ENCODE measurements around the gene ANKRD63.

Gene ANKRD63

DNA sequence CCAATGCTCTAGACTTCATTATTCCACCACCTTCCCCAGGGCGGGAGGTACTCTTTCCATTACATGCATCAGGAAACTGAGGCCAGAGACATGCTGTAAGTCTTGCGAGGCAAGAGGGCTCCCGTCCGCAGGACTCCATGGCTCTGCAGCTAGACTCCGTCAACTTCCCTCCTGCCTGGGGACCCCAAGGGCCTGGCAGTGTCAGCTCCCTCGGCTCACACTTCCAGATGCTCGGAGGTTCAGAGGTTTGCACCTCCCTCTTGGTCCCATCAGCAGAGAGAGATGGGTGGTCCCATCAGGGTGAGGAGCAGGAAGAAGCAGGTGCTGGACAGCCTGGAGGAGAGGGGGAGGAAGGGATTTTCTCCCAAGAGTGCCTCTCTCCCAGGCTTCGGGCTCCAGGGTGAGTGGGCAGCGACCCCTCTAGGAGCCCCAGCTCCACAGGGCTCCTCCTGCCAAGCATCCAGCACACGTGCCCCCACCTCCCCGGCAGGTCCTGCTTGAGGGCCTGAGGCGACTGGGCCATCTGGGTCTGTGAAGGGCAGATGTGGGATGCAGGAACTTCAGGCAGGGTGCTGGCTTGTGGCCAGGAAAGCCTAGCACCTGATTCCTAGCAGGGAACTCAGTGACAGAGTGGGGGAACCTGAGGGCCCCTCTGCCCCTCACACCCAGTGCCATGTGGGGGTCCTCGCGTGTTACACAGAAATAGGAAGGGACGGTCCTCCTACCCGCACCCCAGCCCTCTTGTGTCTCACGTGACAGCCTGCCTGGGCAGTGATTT is 34.7 kb downstream of the ANKRD63 start:
- H3K79me2 ChIP-seq (ENCODE audit: insufficient read depth, low read length) = no peaks in the 10 kb centered on the region
- no peak overlapping the region for H3K27ac ChIP-seq (ENCODE audit: low read length)
- no peak for TF ChIP-seq EZH2 (IDR thresholded peaks at IDR 0.05; ENCODE audit: borderline replicate concordance, low read depth, low read length, severe bottlenecking)
- TF ChIP-seq, protein P1, sequence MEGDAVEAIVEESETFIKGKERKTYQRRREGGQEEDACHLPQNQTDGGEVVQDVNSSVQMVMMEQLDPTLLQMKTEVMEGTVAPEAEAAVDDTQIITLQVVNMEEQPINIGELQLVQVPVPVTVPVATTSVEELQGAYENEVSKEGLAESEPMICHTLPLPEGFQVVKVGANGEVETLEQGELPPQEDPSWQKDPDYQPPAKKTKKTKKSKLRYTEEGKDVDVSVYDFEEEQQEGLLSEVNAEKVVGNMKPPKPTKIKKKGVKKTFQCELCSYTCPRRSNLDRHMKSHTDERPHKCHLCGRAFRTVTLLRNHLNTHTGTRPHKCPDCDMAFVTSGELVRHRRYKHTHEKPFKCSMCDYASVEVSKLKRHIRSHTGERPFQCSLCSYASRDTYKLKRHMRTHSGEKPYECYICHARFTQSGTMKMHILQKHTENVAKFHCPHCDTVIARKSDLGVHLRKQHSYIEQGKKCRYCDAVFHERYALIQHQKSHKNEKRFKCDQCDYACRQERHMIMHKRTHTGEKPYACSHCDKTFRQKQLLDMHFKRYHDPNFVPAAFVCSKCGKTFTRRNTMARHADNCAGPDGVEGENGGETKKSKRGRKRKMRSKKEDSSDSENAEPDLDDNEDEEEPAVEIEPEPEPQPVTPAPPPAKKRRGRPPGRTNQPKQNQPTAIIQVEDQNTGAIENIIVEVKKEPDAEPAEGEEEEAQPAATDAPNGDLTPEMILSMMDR (IDR thresholded peaks at IDR 0.05; ENCODE audit: borderline replicate concordance, extremely low read depth, low read length, poor library complexity, severe bottlenecking) = no peak
- H3K9me3 ChIP-seq (ENCODE audit: insufficient read depth, low read length, severe bottlenecking) = no peaks in the 10 kb centered on the region
- no peak for ATAC-seq (ENCODE audit: insufficient read depth, low read depth)
- no peak overlapping the region for H3K4me2 ChIP-seq (ENCODE audit: insufficient read depth, low read length)
- no peaks in the 10 kb centered on the region for H3K4me1 ChIP-seq (ENCODE audit: insufficient read depth, low read length)
- no peaks in the 10 kb centered on the region for H3K27me3 ChIP-seq (ENCODE audit: insufficient read depth, low read length, poor library complexity)
- H4K20me1 ChIP-seq (ENCODE audit: insufficient read depth, low read length) = no peaks in the 10 kb centered on the region
- H3K4me3 ChIP-seq (ENCODE audit: low read depth in 1 of 2, low read length in 2 of 2) = no peak overlapping the region
- no peak overlapping the region for H2AFZ ChIP-seq (ENCODE audit: low read depth, low read length)
- H3K36me3 ChIP-seq (ENCODE audit: insufficient read depth, low read length) = no peaks in the 10 kb centered on the region
- no peak overlapping the region for H3K9ac ChIP-seq (ENCODE audit: low read depth, low read length)
- DNase-seq = no peak

DNA sequence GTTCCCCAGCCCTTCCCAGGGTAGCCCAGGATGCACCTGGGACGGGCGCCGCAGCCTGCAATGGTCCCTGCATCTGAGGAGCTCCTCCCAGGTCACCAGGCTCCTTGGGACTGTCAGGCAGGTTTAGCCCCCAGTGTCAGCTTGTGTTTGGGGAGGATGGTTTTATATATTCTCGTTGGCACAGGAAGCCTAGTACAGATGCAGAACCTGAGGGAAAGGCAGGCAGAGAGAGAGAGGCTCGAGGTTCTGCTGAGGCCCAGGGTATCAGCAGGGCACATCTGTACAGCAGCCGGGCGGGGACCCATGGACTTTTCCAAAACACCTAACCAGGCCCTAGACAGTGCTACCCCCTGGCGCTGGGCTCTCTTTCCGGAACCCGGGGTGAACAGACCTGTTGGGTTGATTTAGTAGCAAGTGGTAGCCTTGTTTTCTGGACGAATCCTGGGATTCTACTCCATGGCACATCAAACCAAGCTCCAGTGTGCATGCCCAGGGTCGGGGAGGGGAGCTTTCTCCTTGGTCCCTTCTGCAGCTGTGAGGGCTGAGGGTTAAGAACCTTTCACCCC is 35.4 kb downstream of the ANKRD63 start:
- Histone ChIP-seq H3K4me3 (ENCODE audit: low read depth in 1 of 2, low read length in 2 of 2) (no peak overlapping the region), H3K36me3 (ENCODE audit: insufficient read depth, low read length) (no peaks in the 10 kb centered on the region), H4K20me1 (ENCODE audit: insufficient read depth, low read length) (no peaks in the 10 kb centered on the region), H3K9ac (ENCODE audit: low read depth, low read length) (no peak overlapping the region), H3K27ac (ENCODE audit: low read length) (no peak overlapping the region), H3K9me3 (ENCODE audit: insufficient read depth, low read length, severe bottlenecking) (no peaks in the 10 kb centered on the region), H3K79me2 (ENCODE audit: insufficient read depth, low read length) (no peaks in the 10 kb centered on the region), H3K4me1 (ENCODE audit: insufficient read depth, low read length) (no peaks in the 10 kb centered on the region), H3K27me3 (ENCODE audit: insufficient read depth, low read length, poor library complexity) (no peaks in the 10 kb centered on the region), H2AFZ (ENCODE audit: low read depth, low read length) (no peak overlapping the region), H3K4me2 (ENCODE audit: insufficient read depth, low read length) (no peak overlapping the region)
- no peak for ATAC-seq (ENCODE audit: insufficient read depth, low read depth)
- no peak for DNase-seq
- TF ChIP-seq, protein P1 (IDR thresholded peaks at IDR 0.05; ENCODE audit: borderline replicate concordance, extremely low read depth, low read length, poor library complexity, severe bottlenecking) = no peak
- TF ChIP-seq EZH2 (IDR thresholded peaks at IDR 0.05; ENCODE audit: borderline replicate concordance, low read depth, low read length, severe bottlenecking) = no peak

GRCh38 chr15:40246496-40247280 is 36.2 kb downstream of the ANKRD63 start:
- no peak for TF ChIP-seq EZH2 (IDR thresholded peaks at IDR 0.05; ENCODE audit: borderline replicate concordance, low read depth, low read length, severe bottlenecking)
- TF ChIP-seq, protein P1 (IDR thresholded peaks at IDR 0.05; ENCODE audit: borderline replicate concordance, extremely low read depth, low read length, poor library complexity, severe bottlenecking) = no peak
- Histone ChIP-seq H3K4me2 (ENCODE audit: insufficient read depth, low read length) (no peak overlapping the region), H3K4me3 (ENCODE audit: low read depth in 1 of 2, low read length in 2 of 2) (no peak overlapping the region), H3K36me3 (ENCODE audit: insufficient read depth, low read length) (no peaks in the 10 kb centered on the region), H3K79me2 (ENCODE audit: insufficient read depth, low read length) (no peaks in the 10 kb centered on the region), H4K20me1 (ENCODE audit: insufficient read depth, low read length) (no peaks in the 10 kb centered on the region), H3K9ac (ENCODE audit: low read depth, low read length) (no peak overlapping the region), H3K4me1 (ENCODE audit: insufficient read depth, low read length) (no peaks in the 10 kb centered on the region), H3K27ac (ENCODE audit: low read length) (no peak overlapping the region), H3K27me3 (ENCODE audit: insufficient read depth, low read length, poor library complexity) (no peaks in the 10 kb centered on the region), H2AFZ (ENCODE audit: low read depth, low read length) (no peak overlapping the region), H3K9me3 (ENCODE audit: insufficient read depth, low read length, severe bottlenecking) (no peaks in the 10 kb centered on the region)
- no peak for ATAC-seq (ENCODE audit: insufficient read depth, low read depth)
- DNase-seq = no peak
